Activated CD4-positive, CD25-positive, alpha-beta regulatory T cell treated with anti-CD3 and anti-CD28 coated beads, Interleukin-2, amount 50 U/mL, for 16 hours (primary cell): ENCODE data around the gene VWA3B.
"Not testable (repeated sequence)": the region's sequence is repeated elsewhere in the genome, so short reads cannot be mapped to it uniquely, and the experiment has no call there.

ENCODE experiments used
- DNase-seq: peaks from one replicate; pipeline ENCODE4 v3.0.0-alpha.2; 2020; ENCODE audit warnings: low read depth, low spot score

VWA3B gene

DNA sequence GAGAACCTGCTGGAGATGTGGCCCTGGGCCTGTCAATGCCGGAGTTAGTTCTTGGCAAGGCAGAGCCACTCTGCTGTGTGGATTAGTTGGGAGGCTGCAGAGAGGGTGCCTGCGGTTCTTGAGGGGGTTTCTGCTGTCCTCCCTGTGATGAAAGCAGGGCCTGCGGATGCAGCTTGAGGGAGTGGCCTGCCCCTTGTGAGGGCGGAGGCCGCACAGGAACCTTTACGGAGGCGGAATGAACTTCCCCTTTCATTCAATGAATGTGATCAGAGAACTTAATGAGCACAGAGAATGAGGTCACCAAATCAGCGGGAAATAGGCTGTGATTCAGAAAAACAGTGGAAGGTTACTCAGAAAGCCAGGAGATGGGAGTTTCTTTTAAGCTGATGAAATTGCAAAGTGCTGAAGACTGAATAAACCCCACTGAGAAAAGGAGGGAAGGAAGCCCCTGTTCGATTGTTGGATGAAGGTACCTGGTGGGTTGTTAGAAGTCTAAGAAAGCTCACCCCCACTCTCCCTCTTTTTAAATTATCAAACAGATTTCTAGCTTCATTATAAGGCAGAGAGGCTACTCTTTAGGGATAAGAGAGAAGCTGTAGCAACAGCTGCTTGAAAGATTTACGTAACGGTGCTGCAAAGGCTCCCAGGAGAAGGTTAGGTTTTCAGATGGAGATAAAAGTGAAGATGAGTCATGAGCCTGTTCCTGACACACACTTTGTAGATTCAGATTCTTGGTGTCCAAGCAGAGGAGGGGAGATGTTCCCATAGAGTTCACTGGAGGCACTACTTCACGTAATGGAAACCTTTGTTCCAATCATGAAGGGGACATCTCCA, 47.4 kb downstream of the VWA3B start:
- DNase-seq: no peak

DNA sequence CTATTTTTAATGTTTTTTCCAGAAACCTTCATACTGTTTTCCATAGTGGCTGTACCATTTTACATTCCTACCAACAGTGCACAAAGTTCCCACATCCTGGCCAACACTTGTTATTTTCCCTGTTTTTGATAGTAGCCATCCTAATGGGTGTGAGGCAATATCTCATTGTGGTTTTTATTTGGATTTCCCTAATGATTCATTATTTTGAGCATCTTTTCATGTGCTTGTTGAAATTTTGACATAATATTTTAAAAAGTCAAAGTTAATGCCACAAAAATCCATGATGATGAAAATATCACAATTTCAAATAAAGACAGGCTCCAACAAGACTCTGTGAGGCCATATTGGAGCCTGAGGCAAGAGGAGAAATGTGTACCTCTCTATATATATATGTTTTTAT, 50.2 kb downstream of the VWA3B start:
- DNase-seq: no peak

DNA sequence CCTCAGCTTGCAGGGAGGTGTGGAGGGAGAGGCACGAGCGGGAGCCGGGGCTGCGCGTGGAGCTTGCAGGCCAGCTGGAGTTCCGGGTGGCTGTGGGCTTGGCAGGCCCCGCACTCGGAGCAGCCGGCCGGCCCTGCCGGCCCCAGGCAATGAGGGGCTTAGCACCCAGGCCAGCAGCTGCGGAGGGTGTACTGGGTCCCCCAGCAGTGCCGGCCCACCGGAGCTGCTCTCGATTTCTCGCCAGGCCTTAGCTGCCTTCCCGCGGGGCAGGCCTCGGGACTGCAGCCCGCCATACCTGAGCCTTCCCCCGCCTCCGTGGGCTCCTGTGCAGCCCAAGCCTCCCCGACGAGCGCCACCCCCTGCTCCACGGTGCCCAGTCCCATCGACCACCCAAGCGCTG, 52.0 kb downstream of the VWA3B start:
- DNase-seq: not testable (repeated sequence)

DNA sequence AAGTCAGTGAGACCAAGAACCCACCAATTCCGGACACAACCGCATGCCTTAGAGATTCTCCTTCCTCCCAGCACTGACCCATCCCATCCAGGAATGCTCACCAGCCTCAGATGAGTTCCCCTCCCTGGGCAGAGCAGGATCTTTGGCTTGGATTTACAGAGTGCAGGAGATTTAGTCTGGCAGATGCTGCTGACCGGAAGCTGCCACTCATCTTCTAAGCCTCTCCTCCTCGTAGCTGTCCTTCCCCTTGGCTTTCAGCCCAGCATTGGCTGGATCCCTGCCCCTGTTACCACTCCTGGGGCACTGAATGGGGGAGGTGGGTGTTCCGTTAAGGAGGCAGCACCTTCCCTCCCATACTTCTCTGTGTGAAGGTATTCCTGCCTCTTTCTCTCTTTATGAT, 53.2 kb downstream of the VWA3B start:
- DNase-seq: no peak

DNA sequence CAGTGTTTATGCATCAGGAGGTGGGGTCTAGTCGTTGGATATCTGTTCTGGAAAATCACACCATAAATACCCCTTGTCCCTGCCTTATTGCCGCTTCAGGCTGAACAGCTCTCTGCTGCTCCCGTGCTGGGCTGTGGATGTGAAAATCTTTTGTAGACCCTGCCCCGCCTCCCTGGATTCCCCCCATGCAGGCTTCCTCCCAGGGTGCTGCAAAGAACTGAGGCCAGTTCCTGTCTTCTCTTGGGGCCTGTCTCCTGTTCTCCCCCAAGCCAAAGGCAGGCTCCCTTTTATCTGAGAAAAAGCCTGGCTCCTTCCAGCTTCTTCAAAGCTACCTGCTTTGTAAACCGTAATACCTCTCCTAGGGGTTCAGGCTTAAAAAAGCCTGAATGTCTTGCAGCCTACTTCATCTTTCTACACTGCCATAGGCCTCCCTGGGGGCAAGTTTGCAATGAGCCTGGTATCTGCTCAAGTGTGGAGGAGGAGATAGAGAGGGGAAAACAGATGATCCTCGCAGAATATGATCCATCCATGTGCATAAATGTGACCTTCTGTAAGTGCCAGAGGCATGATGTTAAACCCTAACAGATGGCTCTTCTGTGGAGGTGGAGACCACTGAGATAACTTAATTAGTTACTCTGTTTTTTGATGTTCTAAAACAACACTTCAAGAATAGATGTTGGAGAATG, 55.3 kb downstream of the VWA3B start:
- DNase-seq: no peak

DNA sequence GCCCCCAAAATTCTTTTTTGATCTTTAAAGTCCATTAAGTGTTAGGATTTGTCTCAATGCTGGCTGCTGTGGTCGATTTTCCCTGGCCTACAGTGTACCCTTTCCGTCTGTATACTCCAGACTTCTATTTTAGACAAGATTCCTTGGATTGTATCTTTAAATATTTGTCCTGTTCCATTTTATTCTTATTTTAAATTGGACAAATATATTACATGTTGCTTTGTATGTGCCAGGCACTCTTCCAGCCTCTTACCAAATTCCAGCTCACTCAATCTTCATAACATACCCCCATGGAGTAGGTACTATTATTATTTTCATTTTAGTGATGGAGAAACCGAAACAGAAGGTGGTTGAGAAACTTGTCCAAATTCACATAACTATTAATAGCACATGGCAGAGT, 58.1 kb downstream of the VWA3B start:
- DNase-seq: no peak

DNA sequence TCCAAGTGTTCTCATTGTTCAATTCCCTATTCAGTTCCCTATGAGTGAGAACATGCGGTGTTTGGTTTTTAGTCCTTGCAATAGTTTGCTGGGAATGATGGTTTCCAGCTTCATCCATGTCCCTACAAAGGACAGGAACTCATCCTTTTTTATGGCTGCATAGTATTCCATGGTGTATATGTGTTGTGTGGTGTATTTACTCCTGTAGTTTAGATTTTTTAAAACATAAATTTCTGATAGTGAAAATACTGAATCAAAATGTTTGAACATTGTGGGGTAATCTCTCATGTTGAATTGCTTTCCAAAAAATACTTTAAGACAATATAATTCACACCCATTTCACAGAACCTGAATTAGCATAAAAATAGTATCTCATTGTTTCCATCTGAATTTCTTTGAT, 60.9 kb downstream of the VWA3B start:
- DNase-seq: not testable (repeated sequence)

DNA sequence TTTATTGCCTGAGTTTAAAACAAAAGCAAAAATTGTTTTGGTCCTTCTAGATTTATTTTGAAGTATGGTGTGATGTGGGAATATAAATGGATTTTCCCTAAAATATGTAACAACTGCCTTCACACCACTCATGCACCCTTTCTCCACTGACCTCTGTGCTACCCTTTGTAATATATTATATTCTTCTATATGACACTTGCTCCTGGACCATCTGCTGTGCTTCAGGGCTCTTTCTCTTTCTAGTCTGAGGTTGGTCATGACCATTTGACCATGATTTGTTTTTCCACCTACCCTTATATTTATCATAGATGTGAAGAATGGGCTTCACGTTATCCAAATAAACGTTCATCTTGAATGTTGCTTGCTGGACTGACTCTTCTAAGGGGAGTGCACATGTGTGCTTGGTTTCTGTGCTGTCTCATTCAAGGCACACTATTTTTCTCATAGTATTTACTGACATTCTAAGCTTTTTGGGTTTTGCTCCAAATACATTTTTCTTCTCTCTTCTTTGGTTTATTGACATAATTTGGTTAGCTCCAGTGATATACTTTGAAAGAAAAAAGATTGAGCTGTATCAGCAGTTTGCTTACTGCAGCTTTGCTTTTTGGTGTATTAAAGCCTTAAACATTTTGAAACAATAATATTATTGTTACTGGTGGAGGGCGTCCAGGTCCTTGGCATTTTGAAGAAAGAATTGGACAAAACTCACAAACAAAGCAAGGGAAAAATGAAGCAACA, 61.8 kb downstream of the VWA3B start:
- DNase-seq: no peak

DNA sequence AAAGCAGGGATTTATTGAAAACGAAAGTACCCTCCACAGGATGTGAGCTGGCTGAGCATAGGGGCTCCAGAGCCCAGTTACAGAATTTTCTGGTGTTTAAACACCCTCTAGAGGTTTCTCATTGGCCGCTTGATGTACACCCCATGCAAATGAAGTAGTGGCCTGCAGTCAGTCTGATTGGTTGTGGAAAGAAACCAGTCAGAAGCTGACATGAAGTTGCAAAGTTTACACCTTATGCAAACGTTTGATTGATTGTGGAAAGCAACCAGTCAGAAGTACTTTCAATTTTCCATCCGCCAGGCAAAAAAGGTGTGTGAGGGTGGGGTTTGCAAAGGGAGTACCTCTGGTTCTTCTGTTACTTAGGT, 62.3 kb downstream of the VWA3B start:
- DNase-seq: no peak

DNA sequence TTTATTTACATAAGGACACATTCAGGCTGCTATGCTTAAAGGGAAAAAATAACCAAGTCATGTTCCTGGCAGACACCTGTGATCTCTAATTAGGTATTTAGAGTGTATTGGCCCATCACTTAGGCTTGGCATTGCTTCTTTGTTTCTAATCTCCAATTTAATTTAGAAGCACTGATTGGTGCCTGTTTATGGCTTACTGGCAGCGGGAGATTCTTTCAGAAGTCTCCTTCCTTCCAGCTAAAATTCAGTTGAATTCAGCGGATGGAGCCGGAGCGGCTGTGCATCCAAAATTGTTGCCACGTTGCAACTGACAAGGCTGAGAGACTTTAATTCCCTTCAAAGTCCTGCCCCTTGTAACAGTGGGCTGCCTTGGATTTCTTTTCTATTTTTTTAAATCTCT, 66.5 kb downstream of the VWA3B start:
- DNase-seq: no peak

DNA sequence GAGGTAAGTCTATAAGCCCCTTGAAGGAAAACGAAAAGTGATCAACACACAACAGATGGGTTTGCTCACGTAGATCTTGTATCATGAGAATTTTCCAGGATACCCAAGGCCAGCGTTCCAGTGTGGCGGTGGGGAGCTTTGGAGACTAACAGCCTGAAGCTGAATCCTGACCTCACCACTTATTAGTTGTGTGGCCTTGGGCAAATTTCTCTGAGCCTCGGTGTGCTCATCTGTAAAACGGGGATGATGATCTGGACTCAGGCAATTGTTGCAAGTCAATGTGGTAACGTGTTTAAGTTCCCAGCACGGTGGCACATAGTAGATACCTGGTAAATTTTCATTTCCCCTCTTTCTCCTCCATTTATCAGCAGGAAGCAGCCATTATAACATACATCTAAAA, 68.3 kb downstream of the VWA3B start:
- DNase-seq: no peak

DNA sequence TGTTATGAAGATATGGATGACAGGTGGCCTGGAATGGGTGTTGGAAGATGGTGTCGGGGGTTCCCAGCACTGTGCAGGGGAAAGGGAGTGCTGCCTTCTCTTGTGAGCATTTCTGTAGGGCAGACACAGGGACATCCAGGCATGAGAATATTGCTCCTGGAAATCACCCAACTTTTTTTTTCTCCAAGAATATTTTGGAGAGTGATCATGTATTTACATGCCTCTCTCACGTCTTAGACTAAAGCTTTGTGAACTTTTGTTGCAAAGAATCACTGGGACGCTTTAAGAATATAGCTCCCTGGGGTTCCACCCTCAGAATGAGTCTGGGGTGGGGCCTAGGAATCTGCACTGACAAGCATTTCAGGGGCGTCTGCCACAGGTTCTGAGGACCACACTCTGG, 68.7 kb downstream of the VWA3B start:
- DNase-seq: no peak

DNA sequence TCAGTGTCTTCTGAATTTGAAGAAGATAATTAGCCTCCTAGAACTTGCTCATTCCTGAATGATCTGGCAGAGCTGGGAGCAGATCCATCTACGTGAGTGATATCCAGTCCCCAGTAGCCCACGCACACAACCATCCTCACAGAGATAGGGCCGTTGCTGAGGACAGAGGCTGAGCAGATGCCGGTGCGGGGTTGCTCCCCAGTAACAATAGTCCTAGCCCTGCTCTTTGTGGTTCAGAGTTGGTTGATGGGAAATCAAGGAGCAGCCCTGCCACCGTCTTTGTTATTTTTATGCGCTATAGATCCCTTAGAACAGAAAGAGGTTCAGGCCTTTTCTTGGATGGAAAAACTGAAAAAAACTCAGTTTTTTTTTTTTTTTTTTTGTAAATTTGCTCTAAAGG, 69.3 kb downstream of the VWA3B start:
- no peak for DNase-seq

DNA sequence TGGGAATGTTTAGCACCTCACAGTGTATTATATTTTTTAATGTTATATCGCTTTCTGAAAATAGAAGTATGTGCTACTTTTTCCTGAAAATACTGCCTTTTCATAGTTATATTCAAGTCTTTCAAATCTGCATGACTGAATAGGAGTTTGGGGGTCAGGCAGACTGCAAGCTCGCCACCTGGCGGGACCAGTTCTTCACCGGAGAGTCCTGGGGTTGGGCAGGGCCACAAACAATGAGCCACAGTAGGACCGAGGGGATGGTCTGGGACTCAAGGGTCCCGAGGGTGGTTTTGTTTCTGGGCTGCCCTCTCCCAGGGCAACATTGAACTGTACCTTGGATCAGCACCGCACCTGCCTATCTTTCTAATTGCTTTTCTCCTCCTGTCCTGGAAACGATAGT, 70.6 kb downstream of the VWA3B start:
- no peak for DNase-seq

DNA sequence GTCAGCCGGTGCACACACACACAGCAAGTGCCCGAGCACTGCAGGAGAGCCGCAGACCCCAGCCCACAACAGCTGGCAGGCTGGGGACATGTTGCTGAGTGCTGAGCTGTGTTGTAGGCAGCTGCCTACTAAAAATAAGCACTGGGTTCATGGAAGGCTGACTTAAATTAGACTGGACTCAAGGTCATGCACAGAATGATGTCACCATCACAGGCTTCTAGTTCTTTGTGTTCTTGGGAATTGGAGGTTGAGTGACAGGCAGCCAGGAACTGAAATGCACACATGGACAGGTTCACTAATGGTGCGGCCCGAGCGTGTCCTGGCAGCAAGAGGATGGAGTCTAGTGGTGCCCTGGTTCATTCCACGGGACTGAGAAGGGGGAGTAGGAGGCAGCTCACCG, 71.3 kb downstream of the VWA3B start:
- no peak for DNase-seq

DNA sequence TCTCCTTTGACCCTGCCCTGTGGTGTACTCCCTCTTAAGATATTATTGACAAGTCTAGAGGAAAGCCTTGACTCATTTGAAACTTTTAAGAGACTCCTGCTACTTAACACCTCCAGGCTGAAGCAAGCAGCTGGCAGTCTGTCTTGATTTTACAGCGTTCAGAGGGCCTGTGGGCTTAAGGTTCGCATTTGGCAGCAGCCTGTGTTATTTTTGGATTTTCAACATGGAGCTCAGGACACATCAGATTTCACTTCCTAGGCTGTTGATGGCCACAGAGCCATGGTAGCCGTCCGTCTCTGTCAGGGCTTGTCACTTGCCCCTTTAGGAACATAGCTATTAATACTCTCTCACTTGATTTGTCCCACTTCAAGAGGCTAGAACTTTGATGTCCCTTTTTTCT, 73.6 kb downstream of the VWA3B start:
- no peak for DNase-seq

DNA sequence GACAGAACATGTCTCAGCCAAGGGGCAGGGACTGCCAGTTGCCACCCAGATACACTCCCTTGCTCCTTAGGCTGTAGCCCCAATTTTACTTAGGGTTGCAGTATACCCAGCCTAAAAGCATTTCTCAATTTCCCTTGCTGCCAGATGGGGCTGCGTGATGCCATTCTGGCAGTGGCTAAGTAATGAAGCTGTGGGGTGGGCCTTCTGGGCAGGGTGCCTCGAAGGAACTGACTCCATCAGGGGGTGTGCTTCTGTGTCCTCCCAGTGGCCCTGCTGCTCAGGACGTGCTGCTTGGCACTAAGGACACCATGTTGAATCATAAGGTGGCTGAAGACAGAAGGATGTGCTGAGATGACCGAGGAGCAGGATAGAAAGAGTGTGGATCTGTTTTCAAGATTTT, 74.2 kb downstream of the VWA3B start:
- no peak for DNase-seq

DNA sequence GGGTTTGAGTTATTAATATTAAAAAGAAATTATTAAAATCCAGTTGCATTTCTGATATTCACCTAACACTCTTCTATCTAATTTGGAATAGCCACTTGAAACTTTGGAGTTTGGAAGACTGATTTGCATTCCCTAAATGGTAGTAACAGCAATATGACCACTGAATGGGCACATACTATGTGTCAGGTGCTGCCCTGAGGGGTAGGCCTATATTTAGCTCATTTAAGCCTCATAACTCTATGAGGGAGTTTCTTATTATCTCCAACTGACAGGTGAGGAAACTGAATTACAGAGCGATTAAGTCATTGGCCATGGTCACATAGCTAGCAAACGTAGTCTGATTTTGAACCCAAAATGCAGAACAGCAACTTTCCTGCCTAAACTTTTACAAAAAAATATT, 77.3 kb downstream of the VWA3B start:
- DNase-seq: no peak

DNA sequence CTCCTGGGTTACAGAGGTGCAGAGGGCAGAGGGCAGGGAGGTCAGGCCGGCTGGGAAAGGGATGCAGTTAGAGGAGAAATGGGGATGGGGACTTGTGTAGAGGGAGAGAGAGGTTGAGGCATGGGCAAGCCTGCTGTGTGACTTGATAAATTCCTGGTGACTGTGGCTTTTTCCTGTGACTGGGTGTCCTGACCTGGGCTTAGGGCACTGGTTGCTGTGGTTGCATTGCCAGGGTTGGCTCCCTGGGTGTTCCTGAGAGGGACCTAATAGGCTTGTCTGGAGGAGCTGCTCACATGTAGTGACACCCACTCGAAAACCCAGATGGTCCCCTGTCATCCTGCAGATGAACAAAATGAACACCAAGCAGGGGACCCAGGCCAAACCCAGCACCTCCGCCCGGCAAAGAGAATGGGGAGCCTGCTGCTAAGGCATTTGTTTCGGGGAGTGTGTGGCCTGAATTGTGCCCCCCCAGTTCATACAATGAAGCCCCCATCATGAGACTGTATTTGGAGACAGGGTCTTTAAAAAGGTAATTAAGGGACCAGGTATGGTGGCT, 78.6 kb downstream of the VWA3B start:
- DNase-seq: no peak

DNA sequence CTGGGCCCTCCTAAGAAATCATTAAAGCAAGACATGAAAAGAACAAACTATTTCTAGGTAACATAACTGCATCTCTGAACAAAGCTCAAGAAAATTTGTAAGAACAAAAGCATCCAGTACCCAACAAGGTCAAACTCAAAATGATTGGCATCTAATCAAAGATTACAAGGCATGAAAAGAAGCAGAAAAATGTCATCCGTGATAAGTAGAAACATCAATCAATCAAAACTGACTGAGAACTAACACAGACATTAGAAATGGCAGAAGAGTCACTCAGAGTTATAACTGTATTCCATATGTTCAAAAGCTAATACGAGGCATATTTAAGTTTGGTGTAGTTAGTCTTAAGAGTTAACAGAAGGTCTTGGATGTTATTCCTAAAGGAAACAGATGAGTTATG, 80.9 kb downstream of the VWA3B start:
- no peak for DNase-seq

DNA sequence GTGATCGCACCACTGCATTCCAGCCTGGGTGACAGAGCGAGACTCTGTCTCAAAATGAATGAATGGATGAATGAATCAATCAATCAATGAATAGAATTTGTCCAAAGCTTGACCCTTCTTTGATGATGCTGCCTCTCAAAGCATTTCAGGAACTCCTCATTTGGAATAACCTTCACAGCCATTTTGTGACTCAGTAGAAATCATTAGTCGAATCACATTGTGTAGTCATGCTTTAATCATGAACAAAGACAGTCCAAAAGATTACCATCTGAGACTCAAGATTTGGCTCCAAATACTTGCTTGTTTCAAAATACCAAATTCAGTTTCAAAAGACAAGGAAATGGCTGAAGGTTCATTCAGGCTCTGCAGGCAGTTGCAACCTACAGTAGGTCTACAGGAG, 83.1 kb downstream of the VWA3B start:
- DNase-seq: no peak

DNA sequence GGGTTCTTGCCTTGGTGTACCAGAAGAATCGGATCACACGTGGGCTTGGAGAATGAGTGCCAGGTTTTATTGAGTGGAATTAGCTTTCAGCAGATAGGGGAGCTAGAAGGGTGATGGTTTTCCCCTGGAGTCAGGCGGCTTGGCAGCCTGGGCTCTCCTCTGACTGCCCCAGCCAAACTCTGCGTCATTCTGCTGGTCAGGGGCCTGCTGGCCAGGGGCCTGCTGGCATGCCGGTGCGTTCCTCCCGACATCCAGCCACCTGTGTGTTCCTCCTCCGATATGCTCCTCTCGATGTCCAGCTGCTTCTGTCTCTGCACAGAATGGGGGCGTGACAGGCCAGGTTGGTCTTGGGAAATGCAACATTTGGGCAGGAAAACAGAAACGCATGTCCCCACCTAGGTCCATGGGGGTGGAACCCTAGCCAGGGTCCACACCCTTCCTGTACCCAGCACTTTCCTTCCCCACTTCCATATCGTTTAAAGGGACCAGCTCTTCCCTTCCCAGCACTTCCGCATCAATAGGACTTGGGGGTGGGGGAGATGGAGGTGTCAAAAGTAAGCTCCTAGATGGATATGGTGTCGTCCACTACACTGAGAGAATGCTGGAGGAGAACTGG, 85.3 kb downstream of the VWA3B start:
- no peak for DNase-seq
